Body of pancreas (tissue), 4 donors: Measurements from ENCODE around the gene MESP2. TPM values are rescaled to one million over a fixed set of nuclear protein-coding genes. Genes with fewer than 3 reads are reported as not detected.

Experiments used
- ATAC-seq: fragments of 150-250 bp; one replicate; pipeline ENCODE4 v1.9.1; 2016
- DNase-seq, 4 donors: peaks; one replicate each; pipeline ENCODE4 v3.0.0-alpha.2; 2019
- H3K27ac ChIP-seq, 4 donors: fragments of 200-600 bp; sonication (generic); 1 replicate in 3 of 4; 2 replicates in 1 of 4; pipeline versions ENCODE4 v1.5.1 to v1.6.1; 2016 to 2019; ENCODE audit warnings: mild to moderate bottlenecking in 1 of 4, mixed read lengths in 1 of 4, moderate library complexity in 1 of 4
- H3K27me3 ChIP-seq, 2 donors: fragments of 200-600 bp; sonication (generic); one replicate each; pipeline ENCODE4 v1.6.0; 2016; ENCODE audit warnings: mild to moderate bottlenecking in 1 of 2
- H3K36me3 ChIP-seq, 2 donors: fragments of 200-600 bp; sonication (generic); replicated peaks in 1 of 2; 2 replicates each; pipeline ENCODE4 v1.5.1; 2016; ENCODE audit warnings: low read depth in 2 of 2; ENCODE audit not compliant: insufficient read depth in 1 of 2
- H3K4me1 ChIP-seq: fragments of 200-600 bp; sonication (generic); one replicate; pipeline ENCODE4 v1.6.0; 2016
- H3K4me3 ChIP-seq, 2 donors: fragments of 200-600 bp; sonication (generic); 1 replicate in 1 of 2; 2 replicates in 1 of 2; pipeline ENCODE4 v1.5.1; 2016 to 2019
- H3K9me3 ChIP-seq, 3 donors: fragments of 200-600 bp; sonication (generic); 1 replicate in 2 of 3; 2 replicates in 1 of 3; pipeline ENCODE4 v1.5.1; 2016
- CTCF ChIP-seq, 7 experiments: fragments of 450-650 bp in 4 of 7; fragments of 200-600 bp in 3 of 7; sonication (generic) in 3 of 7; IDR thresholded peaks; one replicate each; pipeline ENCODE4 v1.5.1; 2016 to 2019; ENCODE audit warnings: antibody characterized with exemption in 7 of 7
- POLR2A ChIP-seq, 3 donors: fragments of 450-650 bp; IDR thresholded peaks; one replicate each; pipeline ENCODE4 v1.6.1; 2016; ENCODE audit warnings: antibody characterized with exemption in 3 of 3, mild to moderate bottlenecking in 2 of 3
- WGBS, 2 donors: methylation state at CpG; one replicate each; pipeline ENCODE4 v1.1.5; 2017; 5-methylcytosine and 5-hydroxymethylcytosine counted together
- intact Hi-C: fragments of 100-400 bp; cut with DNase I; formaldehyde crosslinking; loops from one replicate; pipeline ENCODE4 v1.15.1; 2023
- total RNA-seq, 2 donors: library from RNA; depleted of rRNA; stranded (reverse); fragments of >200 nt; gene quantifications; one replicate each; pipeline ENCODE4 v1.1.0, GENCODE V29; 2016

The MESP2 gene
- total RNA-seq, 2 donors from 2014 or later = 1.8 TPM; not detected in 1

- Histone ChIP-seq H3K9me3 (no peaks in the 10 kb centered on the region), H3K4me1 (peaks cover 43% of the 10 kb centered on the region), H3K27me3 (no peaks in the 10 kb centered on the region), H3K27ac (peak overlapping the region in 2 of 4 donors; percentile 60 to 69), H3K4me3 (no peak overlapping the region), H3K36me3 (peaks cover 5 to 17% of the 10 kb centered on the region in 2 donors)
- peak in 1 of 3 donors; percentile 13 for TF ChIP-seq POLR2A (IDR thresholded peaks at IDR 0.05)
- TF ChIP-seq CTCF (IDR thresholded peaks at IDR 0.05) = no peak
- no peak for DNase-seq
- ATAC-seq = no peak
- intact Hi-C loops = no loop called here
Observed at GRCh38 chr15:89795996-89796395, 19.9 kb downstream of the MESP2 start.

- TF ChIP-seq CTCF (IDR thresholded peaks at IDR 0.05) (no peak), POLR2A (IDR thresholded peaks at IDR 0.05) (no peak)
- peaks cover 5 to 15% of the 10 kb centered on the region in 2 donors for H3K36me3 ChIP-seq
- H3K4me3 ChIP-seq = no peak overlapping the region
- no peaks in the 10 kb centered on the region for H3K27me3 ChIP-seq
- intact Hi-C loops = no loop called here
- H3K27ac ChIP-seq = peak overlapping the region in 2 of 4 donors; percentile 11 to 25
- 74 to 81% methylated on average over 2 to 4 of the region's 4 CpGs for WGBS, 2 donors
- DNase-seq (no peak), ATAC-seq (no peak)
- H3K9me3 ChIP-seq = no peaks in the 10 kb centered on the region
- H3K4me1 ChIP-seq = peaks cover 60% of the 10 kb centered on the region
Observed at GRCh38 chr15:89797678-89798201, 21.6 kb downstream of the MESP2 start.

- ATAC-seq (no peak), DNase-seq (peak in 2 of 4 donors; percentile 50 to 65)
- H3K36me3 ChIP-seq = peaks cover 5 to 15% of the 10 kb centered on the region in 2 donors
- H3K9me3 ChIP-seq = no peaks in the 10 kb centered on the region
- 81 to 88% methylated on average over 12 to 20 of the region's 20 CpGs for WGBS, 2 donors
- no peak for TF ChIP-seq POLR2A (IDR thresholded peaks at IDR 0.05)
- no peak for TF ChIP-seq CTCF (IDR thresholded peaks at IDR 0.05)
- peaks cover 75% of the 10 kb centered on the region for H3K4me1 ChIP-seq
- H3K27me3 ChIP-seq = no peaks in the 10 kb centered on the region
- intact Hi-C loops = no loop called here
- H3K4me3 ChIP-seq = no peak overlapping the region
- H3K27ac ChIP-seq = peak overlapping the region in 3 of 4 donors; percentile 6 to 34 (median 25)
Observed at GRCh38 chr15:89799011-89799911, 23.1 kb downstream of the MESP2 start.

- intact Hi-C loops = no loop called here
- TF ChIP-seq POLR2A (IDR thresholded peaks at IDR 0.05) = no peak
- TF ChIP-seq CTCF (IDR thresholded peaks at IDR 0.05) = no peak
- H3K4me1 ChIP-seq = peaks cover 75% of the 10 kb centered on the region
- H3K27ac ChIP-seq = peak overlapping the region in 1 of 4 donors; percentile 34
- no peaks in the 10 kb centered on the region for H3K27me3 ChIP-seq
- DNase-seq = no peak
- 87 to 98% methylated on average over 2 of the region's 2 CpGs for WGBS, 2 donors
- H3K36me3 ChIP-seq = peaks cover 5 to 15% of the 10 kb centered on the region in 2 donors
- H3K9me3 ChIP-seq = no peaks in the 10 kb centered on the region
- no peak overlapping the region for H3K4me3 ChIP-seq
- no peak for ATAC-seq
Observed at GRCh38 chr15:89799918-89800498, 23.9 kb downstream of the MESP2 start.
